ENCODE measurements around the gene LYL1. TPM values are rescaled to one million over a fixed set of nuclear protein-coding genes. Genes with fewer than 3 reads are reported as not detected.

Gene LYL1
- total and polyA plus RNA-seq, 2 of the 13 experiments (the other 11 are each of a cell fraction or from before 2014, with no cell fraction given) = 0.75 to 0.92 TPM

- 0 out of 2 replicates have a peak, but pooled peaks have one; percentile 40 for TF ChIP-seq ZNF775 (CRISPR knock-in tag; IDR thresholded peaks at IDR 0.05; ENCODE audit: borderline replicate concordance)
- peak; percentile 60 for TF ChIP-seq RAD51 (IDR thresholded peaks at IDR 0.05; ENCODE audit: borderline replicate concordance)
- TF ChIP-seq, protein P1, sequence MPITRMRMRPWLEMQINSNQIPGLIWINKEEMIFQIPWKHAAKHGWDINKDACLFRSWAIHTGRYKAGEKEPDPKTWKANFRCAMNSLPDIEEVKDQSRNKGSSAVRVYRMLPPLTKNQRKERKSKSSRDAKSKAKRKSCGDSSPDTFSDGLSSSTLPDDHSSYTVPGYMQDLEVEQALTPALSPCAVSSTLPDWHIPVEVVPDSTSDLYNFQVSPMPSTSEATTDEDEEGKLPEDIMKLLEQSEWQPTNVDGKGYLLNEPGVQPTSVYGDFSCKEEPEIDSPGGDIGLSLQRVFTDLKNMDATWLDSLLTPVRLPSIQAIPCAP (CRISPR knock-in tag; IDR thresholded peaks at IDR 0.05; ENCODE audit: low read depth) = no peak
- TF ChIP-seq, protein P2, sequence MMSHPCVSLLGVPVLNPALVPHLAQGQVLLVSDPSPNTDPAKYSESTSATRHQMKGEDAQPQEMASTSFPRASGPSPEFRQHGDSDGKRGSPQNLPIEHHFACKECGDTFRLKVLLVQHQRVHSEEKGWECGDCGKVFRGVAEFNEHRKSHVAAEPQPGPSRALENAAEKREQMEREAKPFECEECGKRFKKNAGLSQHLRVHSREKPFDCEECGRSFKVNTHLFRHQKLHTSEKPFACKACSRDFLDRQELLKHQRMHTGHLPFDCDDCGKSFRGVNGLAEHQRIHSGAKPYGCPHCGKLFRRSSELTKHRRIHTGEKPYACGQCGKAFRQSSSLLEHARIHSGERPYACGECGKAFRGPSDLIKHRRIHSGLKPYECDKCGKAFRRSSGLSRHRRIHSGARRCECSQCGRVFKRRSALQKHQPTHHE (CRISPR knock-in tag; IDR thresholded peaks at IDR 0.05; ENCODE audit: borderline replicate concordance) = no peak
- TF ChIP-seq ZNF747 (CRISPR knock-in tag; IDR thresholded peaks at IDR 0.05; ENCODE audit: borderline replicate concordance) = 0 out of 2 replicates have a peak, but pooled peaks have one; percentile 34
- no peak for TF ChIP-seq ZNF12 (CRISPR knock-in tag; IDR thresholded peaks at IDR 0.05)
- no peak for TF ChIP-seq TEAD2 (CRISPR knock-in tag; IDR thresholded peaks at IDR 0.05)
- TF ChIP-seq ZNF672 (CRISPR knock-in tag; IDR thresholded peaks at IDR 0.05) = no peak
- TF ChIP-seq, protein P3, sequence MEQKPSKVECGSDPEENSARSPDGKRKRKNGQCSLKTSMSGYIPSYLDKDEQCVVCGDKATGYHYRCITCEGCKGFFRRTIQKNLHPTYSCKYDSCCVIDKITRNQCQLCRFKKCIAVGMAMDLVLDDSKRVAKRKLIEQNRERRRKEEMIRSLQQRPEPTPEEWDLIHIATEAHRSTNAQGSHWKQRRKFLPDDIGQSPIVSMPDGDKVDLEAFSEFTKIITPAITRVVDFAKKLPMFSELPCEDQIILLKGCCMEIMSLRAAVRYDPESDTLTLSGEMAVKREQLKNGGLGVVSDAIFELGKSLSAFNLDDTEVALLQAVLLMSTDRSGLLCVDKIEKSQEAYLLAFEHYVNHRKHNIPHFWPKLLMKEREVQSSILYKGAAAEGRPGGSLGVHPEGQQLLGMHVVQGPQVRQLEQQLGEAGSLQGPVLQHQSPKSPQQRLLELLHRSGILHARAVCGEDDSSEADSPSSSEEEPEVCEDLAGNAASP (CRISPR knock-in tag; IDR thresholded peaks at IDR 0.05; ENCODE audit: borderline replicate concordance) = peak; percentile 31; the same call in 1 of the 2 replicates
- no peak for TF ChIP-seq GZF1 (CRISPR knock-in tag; IDR thresholded peaks at IDR 0.05)
- no peak for TF ChIP-seq RAD21 (CRISPR knock-in tag; IDR thresholded peaks at IDR 0.05)
- TF ChIP-seq NCOA2 (CRISPR knock-in tag; IDR thresholded peaks at IDR 0.05) = no peak
- no peak for TF ChIP-seq CEBPG (CRISPR knock-in tag; IDR thresholded peaks at IDR 0.05)
- TF ChIP-seq ZNF567 (CRISPR knock-in tag; IDR thresholded peaks at IDR 0.05; ENCODE audit: borderline replicate concordance) = no peak
- no peak; the same call in 1 of the 2 replicates for TF ChIP-seq NFE2L1 (CRISPR knock-in tag; IDR thresholded peaks at IDR 0.05; ENCODE audit: borderline replicate concordance)
- TF ChIP-seq ZNF644 (CRISPR knock-in tag; IDR thresholded peaks at IDR 0.05; ENCODE audit: low read depth) = no peak
- no peak for TF ChIP-seq ZNF432 (CRISPR knock-in tag; IDR thresholded peaks at IDR 0.05; ENCODE audit: borderline replicate concordance)
- TF ChIP-seq RFXANK (CRISPR knock-in tag; IDR thresholded peaks at IDR 0.05) = no peak
- no peak for TF ChIP-seq ZBTB42 (CRISPR knock-in tag; IDR thresholded peaks at IDR 0.05)
- TF ChIP-seq ZBTB2 (CRISPR knock-in tag; IDR thresholded peaks at IDR 0.05; ENCODE audit: low read depth) = no peak; the same call in 1 of the 2 replicates
- no peak for TF ChIP-seq AGO1 (IDR thresholded peaks at IDR 0.05; ENCODE audit: low read depth, low read length, poor library complexity, severe bottlenecking)
- no peak for TF ChIP-seq CAMTA2 (CRISPR knock-in tag; IDR thresholded peaks at IDR 0.05; ENCODE audit: borderline replicate concordance)
- TF ChIP-seq FOXK1 (CRISPR knock-in tag; IDR thresholded peaks at IDR 0.05; ENCODE audit: borderline replicate concordance, low read depth) = peak; percentile 77; the same call in 1 of the 2 replicates
- no peak for TF ChIP-seq EED (CRISPR knock-in tag; IDR thresholded peaks at IDR 0.05)
- peak; percentile 81 for TF ChIP-seq CREM (IDR thresholded peaks at IDR 0.05)
- TF ChIP-seq CREM (CRISPR knock-in tag; IDR thresholded peaks at IDR 0.05) = no peak
These were observed 13.9 kb upstream of the LYL1 start, which contains the start of gene TRMT1 (continued) for GRCh38 chr19:13116282-13117175.
